ENCODE results near the gene TMEM82. TPM values are rescaled to one million over a fixed set of nuclear protein-coding genes. Genes with fewer than 3 reads are reported as not detected.
A peak's percentile ranks its signal among the peaks of the same experiment; 100 is the strongest.

The TMEM82 gene
- total and polyA plus RNA-seq, 3 donors from 2014 or later, result not detected

DNA sequence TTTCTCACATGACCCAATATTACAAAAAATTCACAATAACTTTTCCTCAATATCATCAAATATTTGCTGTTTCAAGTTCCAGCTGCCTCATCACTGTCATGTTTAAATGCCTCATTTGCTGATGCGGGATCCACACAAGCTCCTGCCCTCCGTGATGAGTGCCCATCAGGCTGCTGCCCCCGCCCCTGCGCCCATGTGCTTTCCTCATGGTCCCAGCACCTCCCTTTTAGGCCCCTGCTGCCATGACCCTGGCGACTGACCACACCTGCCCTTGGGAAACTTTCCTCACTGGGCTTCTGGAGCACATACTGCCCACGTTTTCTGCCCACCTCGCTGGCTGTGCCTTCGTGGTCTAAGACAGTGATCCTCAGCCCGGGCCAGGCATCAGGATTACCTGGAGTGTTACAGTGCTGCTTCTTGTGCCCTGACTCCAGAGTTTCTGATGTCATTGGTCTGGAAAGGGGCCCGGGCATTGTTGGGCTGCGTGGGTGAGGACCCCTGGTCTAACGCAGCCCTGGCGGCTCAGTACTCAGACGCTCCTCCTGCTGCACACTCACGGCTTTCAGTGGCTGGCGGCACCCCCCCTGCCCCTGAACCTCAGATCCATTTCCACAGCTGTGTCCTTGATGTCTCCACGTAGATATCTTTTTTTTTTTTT, 37.6 kb upstream of the TMEM82 start:
- H3K27ac ChIP-seq, result peak overlapping the region; percentile 81 to 89
- no peaks in the 10 kb centered on the region for H3K27me3 ChIP-seq
- no peak overlapping the region for H3K4me3 ChIP-seq
- WGBS, 2 donors, result 64 to 87% methylated on average over 17 of the region's 17 CpGs
- DNase-seq, result no peak
- no peaks in the 10 kb centered on the region for H3K9me3 ChIP-seq
- H3K36me3 ChIP-seq (ENCODE audit: low read depth, missing control alignments), result no peaks in the 10 kb centered on the region
- peaks cover 36% of the 10 kb centered on the region for H3K4me1 ChIP-seq
- TF ChIP-seq, protein P1, sequence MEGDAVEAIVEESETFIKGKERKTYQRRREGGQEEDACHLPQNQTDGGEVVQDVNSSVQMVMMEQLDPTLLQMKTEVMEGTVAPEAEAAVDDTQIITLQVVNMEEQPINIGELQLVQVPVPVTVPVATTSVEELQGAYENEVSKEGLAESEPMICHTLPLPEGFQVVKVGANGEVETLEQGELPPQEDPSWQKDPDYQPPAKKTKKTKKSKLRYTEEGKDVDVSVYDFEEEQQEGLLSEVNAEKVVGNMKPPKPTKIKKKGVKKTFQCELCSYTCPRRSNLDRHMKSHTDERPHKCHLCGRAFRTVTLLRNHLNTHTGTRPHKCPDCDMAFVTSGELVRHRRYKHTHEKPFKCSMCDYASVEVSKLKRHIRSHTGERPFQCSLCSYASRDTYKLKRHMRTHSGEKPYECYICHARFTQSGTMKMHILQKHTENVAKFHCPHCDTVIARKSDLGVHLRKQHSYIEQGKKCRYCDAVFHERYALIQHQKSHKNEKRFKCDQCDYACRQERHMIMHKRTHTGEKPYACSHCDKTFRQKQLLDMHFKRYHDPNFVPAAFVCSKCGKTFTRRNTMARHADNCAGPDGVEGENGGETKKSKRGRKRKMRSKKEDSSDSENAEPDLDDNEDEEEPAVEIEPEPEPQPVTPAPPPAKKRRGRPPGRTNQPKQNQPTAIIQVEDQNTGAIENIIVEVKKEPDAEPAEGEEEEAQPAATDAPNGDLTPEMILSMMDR (IDR thresholded peaks at IDR 0.05), result no peak
- TF ChIP-seq POLR2A (IDR thresholded peaks at IDR 0.05), result no peak
- intact Hi-C loops (cut with DNase I; ENCODE audit: low total_unique reads), result no loop called here

GRCh38 chr1:15705184-15705566, 37.1 kb upstream of the TMEM82 start:
- peak overlapping the region in 1 of 2 donors; percentile 81 for H3K27ac ChIP-seq
- WGBS, 2 donors, result 88 to 91% methylated on average over 11 of the region's 11 CpGs
- no peaks in the 10 kb centered on the region for H3K27me3 ChIP-seq
- no peaks in the 10 kb centered on the region for H3K9me3 ChIP-seq
- TF ChIP-seq, protein P1 (IDR thresholded peaks at IDR 0.05), result no peak
- no peak for TF ChIP-seq POLR2A (IDR thresholded peaks at IDR 0.05)
- H3K4me3 ChIP-seq, result no peak overlapping the region
- intact Hi-C loops (cut with DNase I; ENCODE audit: low total_unique reads), result no loop called here
- DNase-seq, result no peak
- peaks cover 34% of the 10 kb centered on the region for H3K4me1 ChIP-seq
- no peaks in the 10 kb centered on the region for H3K36me3 ChIP-seq (ENCODE audit: low read depth, missing control alignments)

DNA sequence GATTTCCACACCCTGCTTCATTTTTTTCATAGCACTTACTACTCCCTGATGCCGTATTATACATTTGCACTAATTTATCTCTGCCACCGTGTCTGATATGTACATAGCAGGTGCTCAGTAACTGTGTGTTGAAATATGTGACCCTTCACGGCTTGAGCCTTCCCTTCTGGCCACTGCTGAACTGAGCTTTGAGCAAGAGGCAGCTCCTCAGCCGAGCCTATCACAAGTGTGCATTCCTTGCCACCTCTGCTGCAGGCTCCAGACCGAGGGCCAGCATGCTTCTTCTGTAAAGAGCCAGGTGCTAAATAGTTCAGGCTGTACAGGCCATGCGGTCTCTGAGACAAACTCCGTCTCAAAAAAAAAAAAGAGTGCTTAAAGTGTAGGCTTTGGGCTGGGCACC, 35.5 kb upstream of the TMEM82 start:
- H3K4me1 ChIP-seq, result peaks cover 28% of the 10 kb centered on the region
- WGBS, 2 donors, result 66 to 77% methylated on average over 7 of the region's 7 CpGs
- no peak overlapping the region for H3K27ac ChIP-seq

GRCh38 chr1:15707239-15707925, 34.9 kb upstream of the TMEM82 start:
- Histone ChIP-seq H3K27me3 (no peaks in the 10 kb centered on the region), H3K4me1 (peaks cover 28% of the 10 kb centered on the region), H3K36me3 (ENCODE audit: low read depth, missing control alignments) (no peaks in the 10 kb centered on the region), H3K27ac (no peak overlapping the region), H3K4me3 (no peak overlapping the region), H3K9me3 (no peaks in the 10 kb centered on the region)
- intact Hi-C loops (cut with DNase I; ENCODE audit: low total_unique reads), result no loop called here
- DNase-seq, result no peak
- TF ChIP-seq POLR2A (IDR thresholded peaks at IDR 0.05), result no peak
- TF ChIP-seq, protein P1 (IDR thresholded peaks at IDR 0.05), result no peak
- WGBS, 2 donors, result 77 to 80% methylated on average over 8 of the region's 8 CpGs

More for the DNA sequence above, 35.5 kb upstream of the TMEM82 start:
- Histone ChIP-seq H3K9me3 (no peaks in the 10 kb centered on the region), H3K27me3 (no peaks in the 10 kb centered on the region), H3K4me3 (no peak overlapping the region), H3K36me3 (ENCODE audit: low read depth, missing control alignments) (no peaks in the 10 kb centered on the region)
- intact Hi-C loops (cut with DNase I; ENCODE audit: low total_unique reads), result no loop called here
- DNase-seq, result no peak
- TF ChIP-seq POLR2A (IDR thresholded peaks at IDR 0.05), result no peak
- TF ChIP-seq, protein P1 (IDR thresholded peaks at IDR 0.05), result no peak
